HG03196 (cell line): Measurements from ENCODE around the gene CHD5.

Source experiments
- ATAC-seq: cut with Tn5 transposase; IDR thresholded peaks from one replicate; pipeline ENCODE4 v1.9.1; 2021; ENCODE audit not compliant: unreplicated experiment

Gene CHD5

DNA sequence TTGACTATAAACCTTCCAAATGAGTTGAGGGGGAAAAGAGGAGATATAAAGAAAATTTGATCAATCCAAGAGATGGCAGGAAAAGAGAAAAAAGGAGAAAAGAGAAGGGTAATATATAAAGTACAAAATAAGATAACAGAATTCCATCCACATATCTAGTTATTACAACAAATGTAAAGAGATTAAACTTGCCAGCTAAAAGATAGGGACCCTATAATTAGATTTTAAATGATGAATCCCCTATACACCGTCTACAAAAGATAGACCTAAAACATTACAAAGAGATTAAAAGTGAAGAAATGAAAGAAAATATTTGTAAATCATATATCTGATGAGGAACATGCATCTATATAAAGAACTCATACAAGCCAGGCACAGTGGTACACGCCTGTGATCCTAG, 63.1 kb downstream of the CHD5 start:
- ATAC-seq: no peak

- ATAC-seq: no peak
Observed at GRCh38 chr1:6116137-6116536, 64.0 kb downstream of the CHD5 start.

DNA sequence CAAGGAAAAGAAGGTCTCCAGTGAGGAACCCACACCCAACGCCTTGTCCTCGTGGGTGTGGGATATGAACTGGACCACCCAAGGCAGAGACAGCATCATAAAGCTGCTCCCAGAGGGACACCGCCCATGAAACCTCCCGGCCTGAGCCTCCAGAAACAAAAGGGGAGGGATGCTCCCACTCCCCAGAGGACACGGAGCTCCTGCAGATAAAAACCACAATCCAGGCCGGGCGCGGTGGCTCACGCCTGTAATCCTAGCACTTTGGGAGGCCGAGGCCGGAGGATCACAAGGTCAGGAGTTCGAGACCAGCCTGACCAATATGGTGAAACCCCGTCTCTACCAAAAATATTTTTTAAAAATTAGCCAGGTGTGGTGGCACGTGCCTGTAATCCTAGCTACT, 66.4 kb downstream of the CHD5 start:
- no peak for ATAC-seq

DNA sequence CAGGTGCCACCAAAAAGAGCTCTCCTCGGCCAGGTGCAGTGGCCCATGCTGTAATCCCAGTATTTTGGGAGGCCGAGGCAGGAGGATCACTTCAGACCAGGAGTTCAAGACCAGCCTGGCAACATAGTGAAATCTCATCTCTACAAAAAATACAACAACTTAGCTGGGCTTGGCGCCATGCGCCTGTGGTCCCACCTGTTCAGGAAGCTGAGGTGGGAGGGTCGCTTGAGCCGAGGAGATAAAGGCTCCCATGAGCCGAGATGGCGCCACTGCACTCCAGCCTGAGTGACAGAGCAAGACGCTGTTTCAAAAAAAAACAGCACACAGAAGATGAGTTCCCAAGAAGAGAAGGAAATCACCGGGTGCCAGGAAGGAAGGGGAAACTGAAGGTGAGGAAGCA, 67.0 kb downstream of the CHD5 start:
- no peak for ATAC-seq

- ATAC-seq: no peak
Observed at GRCh38 chr1:6112690-6113005, 67.5 kb downstream of the CHD5 start.

GRCh38 chr1:6111991-6112689, 68.0 kb downstream of the CHD5 start:
- no peak for ATAC-seq

DNA sequence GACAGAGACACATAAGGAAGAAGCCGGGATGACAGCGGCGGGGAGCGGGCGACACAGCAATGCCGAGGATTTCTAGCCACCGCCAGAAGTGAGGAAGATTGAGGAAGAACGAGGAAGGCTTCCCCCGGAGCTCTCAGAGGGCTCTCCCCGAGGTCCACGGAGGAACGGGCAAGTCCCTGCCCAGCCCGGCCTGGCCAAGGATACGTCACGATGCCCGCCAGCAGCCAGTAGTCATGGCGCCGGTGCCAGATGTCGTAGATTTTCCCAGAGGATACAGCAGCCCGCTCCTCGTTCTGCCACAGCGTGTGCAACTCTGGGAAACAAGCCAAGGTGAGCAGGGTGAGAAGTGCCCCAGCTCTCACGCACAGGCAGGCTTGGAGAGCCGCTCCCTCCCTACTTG, 68.5 kb downstream of the CHD5 start:
- ATAC-seq: no peak

DNA sequence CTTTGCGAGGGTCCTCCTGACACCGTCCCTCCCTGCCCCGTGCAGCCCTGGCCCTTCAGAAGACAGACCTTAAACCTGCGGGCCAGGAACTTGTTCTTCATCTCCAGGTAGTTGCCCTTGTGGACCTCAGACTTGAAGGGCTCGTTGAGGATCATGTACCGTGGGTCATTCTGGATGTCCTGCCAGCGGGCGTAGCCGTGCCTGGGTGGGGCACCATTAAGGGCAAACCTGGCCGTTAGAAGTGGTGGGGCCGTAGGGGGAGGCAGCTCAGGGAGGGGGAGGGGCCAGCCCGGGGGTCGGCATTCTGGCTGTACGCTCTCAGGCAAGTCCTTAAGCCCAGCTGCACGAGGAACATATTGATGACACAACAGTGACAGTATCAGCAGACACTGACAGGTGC, 69.8 kb downstream of the CHD5 start:
- no peak for ATAC-seq

DNA sequence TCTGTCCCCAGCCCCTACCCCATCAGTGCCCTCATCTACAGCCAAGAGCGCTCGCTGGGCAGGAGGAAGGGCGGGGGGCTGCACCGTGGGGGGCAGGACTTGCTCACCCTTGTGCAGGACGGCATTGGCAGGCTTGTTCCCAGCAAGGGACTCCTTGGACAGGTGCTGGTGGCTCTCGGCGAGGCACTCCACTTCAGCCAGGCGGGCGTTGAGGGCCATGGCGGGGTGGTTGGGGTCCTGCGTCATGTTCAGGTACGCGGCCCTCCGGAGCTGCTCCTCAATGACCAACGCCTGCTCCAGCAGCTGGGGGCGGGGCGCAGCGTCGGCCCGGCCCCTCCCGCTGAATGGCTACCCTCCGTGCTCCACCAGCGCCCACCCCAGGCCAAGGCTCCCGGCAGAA, 70.4 kb downstream of the CHD5 start:
- no peak for ATAC-seq

DNA sequence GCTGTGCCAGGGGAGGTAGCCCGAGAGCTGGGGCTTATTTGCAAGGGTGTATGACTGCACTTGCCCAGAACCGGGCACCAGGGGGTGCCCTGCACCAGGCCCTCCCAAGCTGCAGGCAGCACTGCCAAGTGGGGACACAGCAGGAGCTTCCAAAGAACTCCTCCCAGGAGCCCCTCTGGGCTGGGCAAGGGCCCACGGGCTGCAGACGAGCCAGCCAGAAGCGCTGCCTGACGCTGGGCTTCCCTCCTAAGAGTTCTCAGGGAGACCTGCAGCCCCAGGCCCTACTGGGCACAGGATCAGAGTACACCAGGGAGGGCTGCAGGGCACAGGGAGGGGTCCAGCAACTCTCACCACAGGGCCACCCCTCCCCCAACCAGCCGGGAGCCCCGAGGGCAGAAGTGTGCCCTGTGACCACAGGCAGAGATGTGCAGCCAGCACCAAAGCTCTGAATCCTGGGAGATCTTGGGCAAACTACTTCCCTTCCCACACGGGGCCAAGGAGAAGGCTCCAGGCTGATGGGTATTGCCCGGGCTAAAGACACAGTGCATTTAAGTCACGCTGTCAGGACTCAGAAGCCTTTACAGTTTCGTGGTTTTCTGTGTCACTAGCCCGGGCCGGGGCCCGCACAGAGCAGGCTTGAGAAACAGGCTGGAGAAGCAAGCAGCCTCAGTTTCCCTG, 71.0 kb downstream of the CHD5 start:
- no peak for ATAC-seq

DNA sequence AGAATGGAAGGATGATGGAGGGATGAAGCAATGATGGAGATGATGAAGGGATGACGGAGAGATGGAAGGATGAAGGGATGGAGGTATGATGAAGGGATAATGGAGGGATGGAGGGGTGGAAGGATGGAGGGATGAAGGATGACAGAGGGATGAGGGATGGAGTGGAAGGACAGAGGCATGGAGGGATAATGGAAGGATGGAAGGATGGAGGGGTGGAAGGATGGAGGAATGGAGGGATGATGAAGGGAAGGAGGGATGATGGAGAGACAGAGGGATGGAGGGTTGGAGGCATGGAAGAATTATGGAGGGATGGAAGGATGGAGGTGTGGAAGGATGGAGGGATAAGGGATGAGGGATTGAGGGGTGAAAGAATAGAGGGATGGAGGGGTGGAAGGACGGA, 71.6 kb downstream of the CHD5 start:
- no peak for ATAC-seq

- no peak for ATAC-seq
Observed at GRCh38 chr1:6107409-6108356, 72.4 kb downstream of the CHD5 start.

GRCh38 chr1:6106977-6107376, 73.1 kb downstream of the CHD5 start:
- no peak for ATAC-seq

DNA sequence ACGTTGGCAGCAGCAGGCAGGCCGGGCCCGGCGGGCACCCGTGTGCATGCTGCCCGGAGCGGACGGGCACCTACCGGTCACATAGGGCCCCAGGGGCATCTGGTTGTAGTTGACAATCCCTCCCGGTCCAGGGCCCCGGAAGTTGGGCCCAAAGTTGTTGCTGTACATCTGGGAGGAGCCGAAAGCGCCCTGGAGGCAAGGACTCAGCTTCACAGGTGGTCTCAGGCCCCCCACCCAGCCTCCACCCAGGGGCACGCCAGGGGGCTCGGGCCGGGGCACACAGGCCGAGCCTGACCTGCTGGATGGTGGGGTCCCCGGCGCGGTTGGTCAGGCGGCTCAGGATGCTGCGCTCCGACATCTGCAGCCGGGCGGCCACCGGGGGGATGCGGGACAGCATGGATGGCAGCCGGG, 73.8 kb downstream of the CHD5 start:
- ATAC-seq: no peak

DNA sequence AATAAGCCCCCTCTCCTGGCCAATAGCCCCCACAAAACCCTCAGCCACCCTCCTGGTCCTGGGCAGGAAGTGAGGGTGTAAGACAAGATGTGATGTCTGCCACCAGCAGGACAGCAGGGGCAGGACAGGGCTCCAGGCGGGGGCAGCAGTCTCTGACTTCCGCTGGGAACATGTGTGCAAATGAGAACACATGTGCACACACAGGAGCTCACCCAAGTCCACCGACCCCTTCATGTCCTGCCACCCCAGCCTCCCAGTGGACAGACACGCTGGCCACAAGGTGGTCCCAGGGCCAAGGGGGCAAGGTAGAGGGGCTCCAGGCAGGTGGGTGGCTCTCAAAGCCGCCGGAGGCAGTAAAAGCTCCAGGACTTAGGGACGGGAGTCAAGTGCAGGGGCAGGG, 74.4 kb downstream of the CHD5 start:
- no peak for ATAC-seq

- no peak for ATAC-seq
Observed at GRCh38 chr1:6105218-6105679, 74.9 kb downstream of the CHD5 start.

- ATAC-seq: no peak
Observed at GRCh38 chr1:6104631-6105030, 75.5 kb downstream of the CHD5 start.

DNA sequence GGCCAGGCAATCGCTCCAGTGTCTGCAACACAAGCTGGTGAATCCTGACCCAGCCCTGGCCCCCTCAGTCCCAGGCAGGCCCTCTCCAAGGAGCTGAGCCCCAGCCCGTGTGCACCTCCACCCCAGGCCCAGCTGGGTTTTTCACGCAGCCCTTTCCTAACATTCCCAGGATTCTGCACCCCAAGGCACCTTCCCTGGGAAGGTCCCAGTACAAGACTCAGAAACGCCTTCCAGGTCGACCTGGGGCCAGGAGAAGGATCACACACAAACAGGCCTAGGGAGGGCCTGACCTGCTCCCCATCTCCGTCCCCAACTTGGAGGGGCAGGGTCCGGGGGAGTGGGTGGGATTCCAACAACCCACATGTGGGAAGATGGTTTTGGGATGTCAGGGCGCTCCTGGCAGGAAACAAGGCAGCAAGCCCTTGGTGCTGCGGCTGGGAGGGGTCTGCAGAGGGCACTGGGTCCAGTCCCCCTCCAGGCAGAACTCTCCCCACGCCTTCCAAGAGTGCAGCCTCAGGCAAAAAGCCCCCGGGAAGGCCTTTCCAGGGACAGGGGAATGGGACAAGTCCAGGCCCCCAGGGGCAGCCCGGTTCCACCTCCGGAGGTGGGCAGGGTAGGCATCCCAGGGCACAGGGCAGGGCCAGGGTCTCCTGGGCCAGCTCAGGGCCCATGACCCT, 76.1 kb downstream of the CHD5 start:
- ATAC-seq: no peak

GRCh38 chr1:6103111-6103853, 76.8 kb downstream of the CHD5 start:
- no peak for ATAC-seq

- no peak for ATAC-seq
Observed at GRCh38 chr1:6102532-6102845, 77.6 kb downstream of the CHD5 start.
